Thoracic aorta (tissue), 2 donors: ENCODE data around the gene PPP4R2. TPM values are rescaled to one million over a fixed set of nuclear protein-coding genes. Genes with fewer than 3 reads are reported as not detected.

Experiments used
- ATAC-seq: fragments of 150-250 bp; one replicate; pipeline ENCODE4 v1.8.0; 2017; ENCODE audit warnings: low read depth; ENCODE audit not compliant: insufficient number of reproducible peaks, low FRiP score
- DNase-seq: peaks from one replicate; pipeline ENCODE4 v3.0.0-alpha.2; 2020; ENCODE audit warnings: low spot score
- H3K27ac ChIP-seq, 2 donors: fragments of 200-600 bp; sonication (generic); 1 replicate in 1 of 2; 2 replicates in 1 of 2; pipeline ENCODE4 v1.5.1; 2016; ENCODE audit warnings: mild to moderate bottlenecking in 2 of 2, moderate library complexity in 2 of 2
- H3K27me3 ChIP-seq: fragments of 200-600 bp; sonication (generic); replicated peaks from 2 replicates; pipeline ENCODE4 v1.6.0; 2016; ENCODE audit warnings: mild to moderate bottlenecking; ENCODE audit not compliant: insufficient read depth
- H3K36me3 ChIP-seq: fragments of 200-600 bp; sonication (generic); one replicate; pipeline ENCODE4 v1.5.1; 2016
- H3K4me1 ChIP-seq, 2 donors: fragments of 200-600 bp; sonication (generic); 1 replicate in 1 of 2; 2 replicates in 1 of 2; pipeline versions ENCODE4 v1.5.1 to v1.6.0; 2016; ENCODE audit warnings: low read depth in 2 of 2, mild to moderate bottlenecking in 1 of 2; ENCODE audit not compliant: control insufficient read depth in 1 of 2
- H3K4me3 ChIP-seq: fragments of 200-600 bp; sonication (generic); 2 replicates; pipeline ENCODE4 v1.5.1; 2016; ENCODE audit warnings: mild to moderate bottlenecking
- H3K9me3 ChIP-seq: fragments of 200-600 bp; sonication (generic); 2 replicates; pipeline ENCODE4 v1.5.1; 2016
- CTCF ChIP-seq: fragments of 200-600 bp; sonication (generic); IDR thresholded peaks from one replicate; pipeline ENCODE4 v1.5.1; 2019; ENCODE audit warnings: antibody characterized with exemption
- total RNA-seq, 2 donors: library from RNA; depleted of rRNA; stranded (reverse); fragments of >200 nt; gene quantifications; one replicate each; pipeline versions ENCODE4 v1.1.0 to v1.2.3, GENCODE V29; 2016

The PPP4R2 gene
- total RNA-seq, 2 donors from 2014 or later, result 39.3 to 47.0 TPM

GRCh38 chr3:73068419-73068818 is 71.8 kb downstream of the PPP4R2 start:
- no peak for TF ChIP-seq CTCF
- no peaks in the 10 kb centered on the region for H3K27me3 ChIP-seq
- no peak for ATAC-seq

GRCh38 chr3:73069187-73069586 is 72.6 kb downstream of the PPP4R2 start:
- Histone ChIP-seq H3K36me3 (peaks cover 3% of the 10 kb centered on the region), H3K4me3 (no peak overlapping the region), H3K27me3 (no peaks in the 10 kb centered on the region), H3K4me1 (peaks cover 3 to 19% of the 10 kb centered on the region in 2 donors), H3K9me3 (no peaks in the 10 kb centered on the region), H3K27ac (no peak overlapping the region)
- no peak for TF ChIP-seq CTCF
- DNase-seq (no peak), ATAC-seq (no peak)

More at GRCh38 chr3:73068419-73068818, 71.8 kb downstream of the PPP4R2 start:
- peaks cover 3 to 17% of the 10 kb centered on the region in 2 donors for H3K4me1 ChIP-seq
- H3K27ac ChIP-seq, result no peak overlapping the region
- DNase-seq, result no peak
- H3K4me3 ChIP-seq, result no peak overlapping the region
- H3K36me3 ChIP-seq, result peaks cover 5% of the 10 kb centered on the region
- no peaks in the 10 kb centered on the region for H3K9me3 ChIP-seq

- Histone ChIP-seq H3K9me3 (no peaks in the 10 kb centered on the region), H3K36me3 (peaks cover 3% of the 10 kb centered on the region), H3K27ac (no peak overlapping the region), H3K4me3 (no peak overlapping the region), H3K4me1 (peaks cover 3 to 19% of the 10 kb centered on the region in 2 donors), H3K27me3 (no peaks in the 10 kb centered on the region)
- no peak for DNase-seq
- no peak for ATAC-seq
- no peak for TF ChIP-seq CTCF
Measured at GRCh38 chr3:73069775-73070444, 73.3 kb downstream of the PPP4R2 start.

- H3K36me3 ChIP-seq, result no peaks in the 10 kb centered on the region
- no peak for ATAC-seq
- no peak for DNase-seq
- no peaks in the 10 kb centered on the region for H3K9me3 ChIP-seq
- H3K27ac ChIP-seq, result no peak overlapping the region
- no peaks in the 10 kb centered on the region for H3K27me3 ChIP-seq
- peaks cover 3 to 19% of the 10 kb centered on the region in 2 donors for H3K4me1 ChIP-seq
- H3K4me3 ChIP-seq, result no peak overlapping the region
- no peak for TF ChIP-seq CTCF
Measured at GRCh38 chr3:73070675-73071575, 74.3 kb downstream of the PPP4R2 start.

GRCh38 chr3:73071952-73072351 is 75.3 kb downstream of the PPP4R2 start:
- H3K4me1 ChIP-seq, result peaks cover 3 to 19% of the 10 kb centered on the region in 2 donors
- ATAC-seq, result no peak
- no peak for DNase-seq

More at GRCh38 chr3:73071952-73072351, 75.3 kb downstream of the PPP4R2 start:
- TF ChIP-seq CTCF, result no peak
- H3K36me3 ChIP-seq, result no peaks in the 10 kb centered on the region
- H3K9me3 ChIP-seq, result no peaks in the 10 kb centered on the region
- no peak overlapping the region for H3K4me3 ChIP-seq
- H3K27me3 ChIP-seq, result no peaks in the 10 kb centered on the region
- H3K27ac ChIP-seq, result no peak overlapping the region
